HL-60 (cell line): ENCODE data around the gene AGAP1.

Experiments used
- DNase-seq, 2 experiments: peaks; one replicate each; pipeline ENCODE4 v3.0.0-alpha.2; 2010 to 2020; ENCODE audit warnings: low read depth in 1 of 2, low spot score in 1 of 2
- H3K27ac ChIP-seq: fragments of 250-450 bp; sonication (Bioruptor Pico); replicated peaks from 2 replicates; pipeline ENCODE4 v1.5.1; 2020; ENCODE audit warnings: mild to moderate bottlenecking, moderate library complexity
- H3K27me3 ChIP-seq: fragments of 250-450 bp; sonication (Bioruptor Pico); 2 replicates; pipeline ENCODE4 v1.5.1; 2021; ENCODE audit warnings: mild to moderate bottlenecking, moderate library complexity; ENCODE audit not compliant: insufficient read depth, poor library complexity, severe bottlenecking
- H3K4me3 ChIP-seq: replicated peaks from 2 replicates; pipeline ENCODE4 v1.5.1; 2011; ENCODE audit warnings: mild to moderate bottlenecking, control low read depth, low read length; ENCODE audit not compliant: insufficient read depth
- CTCF ChIP-seq: IDR thresholded peaks from one replicate; pipeline ENCODE4 v1.5.1; 2011; ENCODE audit warnings: low read length, control low read depth, inconsistent platforms; ENCODE audit not compliant: insufficient read depth
- GABPA ChIP-seq: IDR thresholded peaks from 2 replicates; pipeline ENCODE4 v1.6.1; 2012; ENCODE audit warnings: low read depth
- POLR2AphosphoS5 ChIP-seq: IDR thresholded peaks from 2 replicates; pipeline ENCODE4 v1.6.1; 2012; ENCODE audit warnings: low read depth
- REST ChIP-seq: IDR thresholded peaks from 2 replicates; pipeline ENCODE4 v1.6.1; 2012; ENCODE audit warnings: low read depth; ENCODE audit not compliant: insufficient replicate concordance
- SPI1 ChIP-seq: IDR thresholded peaks from 2 replicates; pipeline ENCODE4 v1.6.1; 2012; ENCODE audit warnings: low read depth, mild to moderate bottlenecking, borderline replicate concordance

Gene AGAP1

GRCh38 chr2:236014408-236015131, 520.7 kb downstream of the AGAP1 start:
- no peak for DNase-seq
- no peak overlapping the region for H3K27ac ChIP-seq
- no peak for TF ChIP-seq REST
- no peak for TF ChIP-seq POLR2AphosphoS5
- TF ChIP-seq CTCF, result no peak
- TF ChIP-seq GABPA, result no peak
- TF ChIP-seq SPI1, result no peak
- no peak overlapping the region for H3K4me3 ChIP-seq
- peaks cover 2% of the 10 kb centered on the region for H3K27me3 ChIP-seq

- TF ChIP-seq REST (no peak), CTCF (no peak), POLR2AphosphoS5 (no peak), GABPA (no peak), SPI1 (no peak)
- Histone ChIP-seq H3K27ac (no peak overlapping the region), H3K27me3 (peaks cover 2% of the 10 kb centered on the region), H3K4me3 (no peak overlapping the region)
- DNase-seq, result no peak
Measured at GRCh38 chr2:236015171-236015570, 521.3 kb downstream of the AGAP1 start.

- H3K27ac ChIP-seq, result no peak overlapping the region
- no peak overlapping the region for H3K4me3 ChIP-seq
- peaks cover 2% of the 10 kb centered on the region for H3K27me3 ChIP-seq
- TF ChIP-seq GABPA, result no peak
- TF ChIP-seq SPI1, result no peak
- no peak for TF ChIP-seq POLR2AphosphoS5
- no peak for TF ChIP-seq REST
- no peak for TF ChIP-seq CTCF
- no peak for DNase-seq
Measured at GRCh38 chr2:236016496-236016895, 522.7 kb downstream of the AGAP1 start.
